Measurements from ENCODE around the gene ANKRD6.
A peak's percentile ranks its signal among the peaks of the same experiment; 100 is the strongest.
"Not testable (repeated sequence)": the region's sequence is repeated elsewhere in the genome, so short reads cannot be mapped to it uniquely, and the experiment has no call there.

ANKRD6 gene

DNA sequence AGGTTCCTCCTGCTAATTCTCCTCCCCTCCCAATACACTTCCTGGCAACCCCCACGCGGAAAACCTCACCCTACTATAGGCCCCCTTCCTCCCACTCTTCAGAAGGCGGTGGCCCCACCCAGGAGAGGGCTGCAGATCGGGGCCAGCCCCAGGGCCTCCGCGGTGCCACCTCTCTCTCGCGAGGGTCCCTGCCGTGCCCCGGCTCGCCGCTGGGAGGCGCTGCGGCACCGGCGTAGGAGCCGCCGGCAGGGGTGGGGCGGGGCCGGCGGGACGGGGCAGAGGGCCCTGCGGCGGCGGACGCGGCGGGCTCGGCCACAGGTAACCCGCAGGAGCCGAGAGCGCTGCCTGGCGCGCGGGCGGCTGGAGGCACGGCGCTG is at the start of gene ANKRD6:
ANKRD6 (plus strand) TSS at position 278 of the 377 bp plus-strand sequence. CDS start 133,825 bp downstream, outside the sequence.
- DNase-seq = peak; percentile 86

DNA sequence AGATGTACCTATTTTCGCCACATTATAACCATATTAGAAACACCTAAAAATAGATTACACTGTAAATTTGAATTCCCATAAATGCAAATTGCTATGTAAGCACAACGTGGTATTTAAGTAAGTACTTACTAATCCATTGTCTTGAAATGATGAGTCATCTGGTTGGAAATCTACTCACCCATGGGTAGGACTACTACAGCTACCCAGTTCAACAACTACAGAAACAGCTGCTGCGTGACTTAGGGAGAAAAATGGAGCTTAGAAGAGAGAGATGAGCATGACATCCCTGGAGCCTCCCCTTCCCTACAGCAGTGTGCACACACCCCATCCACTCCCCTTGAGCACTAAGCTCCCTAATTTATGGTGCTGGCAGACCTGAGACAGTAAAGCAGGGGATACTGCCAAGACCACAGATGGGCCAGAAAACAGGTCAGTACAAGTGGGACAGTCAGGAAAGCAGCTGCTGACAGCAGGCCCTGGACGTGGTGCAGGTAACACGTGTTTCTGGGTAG is 47.7 kb upstream of the ANKRD6 start:
- DNase-seq = no peak

DNA sequence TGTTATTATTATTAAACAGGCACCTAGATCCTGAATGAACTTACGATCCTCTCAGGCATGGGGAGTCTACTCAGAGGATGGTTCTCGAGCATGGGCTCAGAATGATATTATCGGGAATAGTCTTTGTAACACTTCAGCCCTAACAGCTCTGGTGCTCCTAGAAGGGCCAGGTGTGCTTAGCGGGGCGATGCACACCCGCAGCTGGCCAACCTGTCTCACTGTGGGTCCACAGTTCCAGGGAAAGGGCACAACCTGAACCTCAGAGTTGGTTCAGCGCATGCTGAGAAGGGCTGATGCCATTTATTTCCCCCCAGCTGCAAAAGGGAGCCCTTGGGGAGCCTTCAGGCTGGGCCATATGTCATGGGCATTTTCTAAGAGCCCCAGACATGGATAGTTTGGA is 47.1 kb upstream of the ANKRD6 start:
- no peak for DNase-seq

DNA sequence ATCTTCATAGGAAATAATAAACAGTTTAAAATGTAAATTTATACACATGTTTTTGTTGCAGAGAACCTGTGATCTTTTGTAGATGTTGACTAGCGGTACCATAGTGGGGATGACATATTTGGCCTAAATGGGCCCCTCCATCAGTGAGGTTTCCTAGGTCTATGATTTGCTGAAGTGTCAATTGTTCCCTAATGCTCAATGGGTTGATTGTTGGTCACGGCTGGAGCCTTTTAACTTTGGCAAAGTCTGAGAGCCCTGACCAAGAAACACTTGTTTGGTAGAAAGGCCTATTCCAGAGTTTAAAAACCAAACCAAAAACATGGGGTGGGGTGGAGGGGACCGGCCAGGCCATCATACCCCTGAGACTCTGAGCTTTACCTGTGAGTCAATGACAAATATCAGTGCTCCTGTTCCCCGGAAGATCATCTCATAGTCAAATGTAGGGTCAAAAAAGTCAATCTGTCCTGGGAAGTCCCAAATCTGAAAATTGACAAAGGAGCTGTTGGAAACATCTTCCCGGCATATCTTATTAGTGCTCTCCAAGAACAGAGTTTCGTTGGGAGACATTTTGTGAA is 45.9 kb upstream of the ANKRD6 start:
- DNase-seq = no peak

DNA sequence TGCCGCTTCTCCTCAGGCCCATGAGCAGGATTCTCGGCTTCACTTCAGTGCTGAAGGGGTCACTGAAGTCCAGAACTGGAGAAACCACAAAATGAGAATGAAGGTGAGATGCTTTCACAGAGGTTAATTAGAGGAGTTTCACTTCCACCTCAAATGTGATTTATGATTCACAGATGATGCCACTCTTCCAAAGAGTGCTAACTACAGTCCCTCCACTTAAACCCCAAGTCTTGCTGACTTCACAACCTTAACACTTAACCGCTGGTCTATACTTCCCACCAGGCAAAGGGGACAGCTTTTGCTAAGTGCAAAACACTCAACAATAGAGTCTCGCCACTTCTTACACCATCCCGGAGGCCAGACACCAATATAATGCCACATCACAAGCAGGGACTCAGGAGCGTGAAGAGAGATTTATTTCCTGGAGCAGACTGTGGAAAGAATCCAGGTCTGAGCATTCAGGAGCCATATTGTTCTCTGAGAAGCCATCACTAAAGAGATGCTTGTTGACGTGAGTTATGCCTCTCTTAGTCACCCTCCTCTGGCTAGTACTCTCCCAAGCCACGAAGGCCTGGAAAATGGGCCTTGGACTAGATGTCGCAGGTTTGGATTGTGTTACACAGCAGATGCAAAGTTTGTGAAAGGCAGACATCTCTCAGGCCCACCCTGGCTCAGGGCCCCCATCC is 45.3 kb upstream of the ANKRD6 start:
- no peak for DNase-seq

DNA sequence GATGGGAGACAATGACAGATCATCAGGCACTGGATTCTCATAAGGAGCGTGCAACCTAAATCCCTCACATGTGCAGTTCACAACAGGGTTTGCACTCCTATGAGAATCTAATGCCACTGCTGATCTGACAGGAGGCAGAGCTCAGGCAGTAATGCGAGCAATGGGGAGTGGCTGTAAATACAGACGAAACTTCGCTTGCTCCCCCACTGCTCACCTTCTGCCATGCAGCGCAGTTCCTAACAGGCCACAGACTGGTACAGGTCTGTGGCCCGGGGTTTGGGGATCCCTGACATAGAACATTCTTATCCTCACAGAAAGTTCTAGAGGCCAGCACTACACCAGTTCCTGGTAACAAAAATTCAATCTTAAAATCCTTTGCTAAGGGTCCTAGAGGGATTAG is 44.1 kb upstream of the ANKRD6 start:
- DNase-seq = no peak

DNA sequence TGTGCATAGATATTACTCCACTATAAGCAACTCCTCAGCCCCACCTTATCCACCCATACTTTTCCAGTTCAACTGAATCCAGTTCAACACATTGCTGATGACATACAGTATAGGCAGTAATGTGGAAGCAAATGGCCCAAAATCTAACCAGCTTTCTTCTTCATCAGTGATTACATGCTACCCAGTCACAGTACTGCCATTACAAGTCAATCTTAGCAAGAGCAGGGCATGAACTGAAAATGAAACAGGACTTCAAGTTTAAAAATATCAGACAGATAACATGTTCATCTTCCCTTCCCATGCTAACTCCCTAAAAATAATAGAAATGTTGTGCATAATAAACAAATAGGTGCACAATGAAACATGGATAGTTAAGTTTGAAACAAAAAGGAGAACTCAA is 40.1 kb upstream of the ANKRD6 start:
- no peak for DNase-seq

DNA sequence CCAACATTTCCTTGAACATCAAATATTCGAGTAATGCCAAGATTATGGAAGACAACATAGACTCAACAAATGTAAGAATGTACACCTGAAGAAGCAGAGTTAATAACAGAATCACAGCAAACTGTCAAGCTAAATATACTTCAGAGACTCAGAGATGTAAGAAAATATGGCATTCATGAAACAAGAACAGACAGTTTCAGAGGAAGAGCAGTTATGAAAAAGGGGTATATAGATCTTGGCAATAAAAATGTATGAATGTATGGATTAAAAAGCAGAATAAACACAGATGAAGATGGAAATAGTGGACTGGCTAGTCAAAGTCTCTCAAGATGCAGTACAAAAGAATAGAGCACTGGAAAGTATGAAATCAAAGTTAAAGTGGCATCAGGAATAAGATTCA is 39.3 kb upstream of the ANKRD6 start:
- DNase-seq = no peak

DNA sequence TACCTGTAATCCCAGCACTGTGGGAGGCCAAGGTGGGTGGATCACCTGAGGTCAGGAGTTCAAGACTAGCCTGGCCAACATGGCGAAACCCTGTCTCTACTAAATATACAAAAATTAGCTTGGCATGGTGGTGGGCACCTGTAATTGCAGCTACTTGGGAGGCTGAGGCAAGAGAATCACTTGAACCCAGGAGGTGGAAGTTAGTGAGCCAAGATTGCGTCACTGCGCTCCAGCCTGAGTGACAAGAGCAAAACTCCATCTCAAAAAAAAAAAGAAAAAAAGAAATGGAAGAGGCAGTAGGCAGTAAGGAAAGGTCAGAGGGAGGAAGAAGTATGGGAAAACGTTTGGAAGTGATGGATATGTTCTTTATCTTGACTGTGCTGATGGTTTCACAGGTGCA is 35.1 kb upstream of the ANKRD6 start:
- DNase-seq = not testable (repeated sequence)

DNA sequence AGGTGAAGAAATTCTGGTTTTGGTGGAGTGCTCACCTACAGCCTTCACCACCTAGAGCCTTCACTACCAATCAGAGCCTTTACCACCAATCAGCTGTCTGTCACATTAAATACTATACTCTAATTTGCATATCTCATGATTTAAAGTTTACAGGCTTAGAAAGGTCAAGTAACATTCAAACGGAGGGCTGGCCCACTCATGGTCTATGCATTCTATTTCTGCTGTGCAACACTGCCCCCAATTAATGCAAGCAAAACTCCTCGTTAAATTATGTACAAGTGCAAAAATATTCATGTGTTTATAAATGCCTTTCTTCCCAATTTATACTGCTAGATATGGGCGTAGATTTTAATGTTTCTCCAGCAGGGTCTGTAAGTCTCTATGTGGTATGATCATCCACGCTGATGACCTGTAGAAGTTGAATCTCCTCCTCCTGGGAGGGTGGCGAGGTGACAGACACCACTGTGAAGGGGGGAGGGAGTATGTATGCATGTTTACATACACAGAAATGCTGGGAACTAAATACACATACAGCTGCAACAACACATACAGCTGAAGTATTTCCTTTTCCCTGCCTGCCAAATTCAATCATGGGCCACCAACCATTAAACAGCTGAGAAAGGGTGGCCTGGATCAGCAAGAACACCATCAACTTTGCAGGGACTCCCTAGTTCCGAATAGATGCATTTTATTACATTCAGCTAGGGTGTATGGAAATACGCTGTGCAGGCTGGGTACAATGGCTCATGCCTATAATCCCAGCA is 34.0 kb upstream of the ANKRD6 start:
- no peak for DNase-seq

DNA sequence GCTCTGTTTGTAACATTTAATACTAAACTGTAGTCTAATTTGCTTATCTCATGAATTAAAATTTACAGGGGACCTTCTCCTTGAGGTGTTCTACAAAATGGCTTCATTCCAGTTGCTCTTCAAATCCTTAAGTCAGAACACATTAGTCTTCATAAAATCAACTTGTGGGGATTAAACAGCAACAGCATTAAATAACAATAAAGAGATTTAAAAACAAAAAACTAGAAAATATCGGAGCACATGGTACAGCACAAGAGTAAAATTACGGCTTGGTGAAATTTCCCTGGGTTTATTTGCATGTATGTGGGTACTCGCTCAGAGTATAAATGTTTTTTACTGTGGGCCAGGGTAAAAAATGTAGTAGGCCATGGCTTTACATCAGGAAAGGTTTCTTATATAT is 32.9 kb upstream of the ANKRD6 start:
- no peak for DNase-seq

DNA sequence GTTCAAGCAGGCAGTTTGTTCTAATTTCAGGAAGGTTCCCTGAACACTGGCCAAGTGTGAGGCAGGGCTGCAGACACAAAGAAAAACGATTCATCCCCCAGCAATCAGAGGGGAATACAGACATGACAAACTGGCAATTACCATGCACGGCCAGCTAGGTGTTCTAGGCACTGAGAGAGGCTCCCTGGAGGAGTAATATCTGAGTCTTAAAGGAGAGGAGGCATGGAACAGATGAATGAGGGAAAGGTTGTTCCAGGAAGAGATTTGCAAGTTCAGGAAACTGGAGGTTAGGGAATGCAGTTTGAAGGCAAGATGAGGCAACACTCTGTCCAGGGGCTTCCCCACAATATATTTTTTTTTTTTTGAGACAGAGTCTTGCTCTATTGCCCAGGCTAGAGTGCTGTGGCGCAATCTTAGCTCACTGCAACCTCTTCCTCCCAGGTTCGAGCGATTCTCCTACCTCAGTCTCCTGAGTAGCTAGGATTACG is 32.0 kb upstream of the ANKRD6 start:
- no peak for DNase-seq

DNA sequence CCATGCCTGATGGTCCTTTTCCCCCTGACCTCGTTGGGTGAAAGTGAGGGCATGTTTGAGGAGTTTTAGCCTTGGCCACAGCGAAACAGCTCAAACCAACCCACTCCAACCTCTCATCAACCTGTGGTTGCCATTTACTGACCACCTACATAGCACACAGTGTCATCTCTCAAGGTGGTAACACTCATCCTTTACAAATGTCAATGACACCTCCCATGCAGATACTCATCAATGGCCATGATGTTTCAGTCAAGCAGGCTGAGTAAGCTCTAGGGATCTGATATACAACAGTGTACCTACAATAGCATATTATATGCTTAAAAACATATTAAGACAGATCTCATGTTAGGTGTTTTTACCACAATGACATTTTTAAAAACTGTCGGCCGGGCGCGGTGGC is 30.2 kb upstream of the ANKRD6 start:
- DNase-seq = no peak

DNA sequence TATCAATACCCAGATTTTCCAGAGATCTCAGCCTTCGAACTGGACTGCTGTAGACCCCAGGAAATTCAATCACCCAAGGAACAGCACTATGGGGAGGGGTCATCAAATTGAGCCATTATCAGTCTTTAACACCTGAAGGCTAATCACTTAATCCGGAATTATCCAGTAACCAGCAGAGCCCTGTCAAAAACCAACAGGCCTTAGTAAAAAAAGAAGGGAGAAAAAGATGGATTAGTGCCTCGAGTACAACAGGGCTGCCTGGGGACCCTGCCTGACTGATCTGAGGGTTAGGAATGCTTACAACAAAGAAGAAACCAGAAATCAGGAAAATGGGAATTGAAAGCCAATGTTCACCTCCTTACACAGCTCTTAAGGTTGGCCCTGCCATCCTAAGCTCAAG is 28.4 kb upstream of the ANKRD6 start:
- DNase-seq = no peak

DNA sequence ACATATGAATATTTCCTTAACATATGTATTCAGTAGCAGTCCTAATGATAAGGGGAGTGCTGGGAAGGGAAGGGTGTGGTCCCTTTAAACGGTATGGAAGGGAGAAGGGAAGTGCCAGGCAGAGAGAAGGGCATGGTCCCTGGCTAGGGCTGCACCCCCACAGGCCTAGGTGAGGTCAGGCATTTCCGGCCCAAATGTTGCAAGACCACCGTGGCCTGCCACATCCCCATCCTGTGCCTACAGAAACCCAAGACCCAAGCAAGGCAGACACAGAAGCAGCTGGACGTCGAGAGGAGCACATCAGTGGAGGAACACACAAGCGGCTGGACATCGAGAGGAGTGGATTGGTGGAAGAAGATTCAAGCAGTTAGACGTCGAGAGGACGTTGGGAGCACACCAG is 26.8 kb upstream of the ANKRD6 start:
- DNase-seq = no peak

DNA sequence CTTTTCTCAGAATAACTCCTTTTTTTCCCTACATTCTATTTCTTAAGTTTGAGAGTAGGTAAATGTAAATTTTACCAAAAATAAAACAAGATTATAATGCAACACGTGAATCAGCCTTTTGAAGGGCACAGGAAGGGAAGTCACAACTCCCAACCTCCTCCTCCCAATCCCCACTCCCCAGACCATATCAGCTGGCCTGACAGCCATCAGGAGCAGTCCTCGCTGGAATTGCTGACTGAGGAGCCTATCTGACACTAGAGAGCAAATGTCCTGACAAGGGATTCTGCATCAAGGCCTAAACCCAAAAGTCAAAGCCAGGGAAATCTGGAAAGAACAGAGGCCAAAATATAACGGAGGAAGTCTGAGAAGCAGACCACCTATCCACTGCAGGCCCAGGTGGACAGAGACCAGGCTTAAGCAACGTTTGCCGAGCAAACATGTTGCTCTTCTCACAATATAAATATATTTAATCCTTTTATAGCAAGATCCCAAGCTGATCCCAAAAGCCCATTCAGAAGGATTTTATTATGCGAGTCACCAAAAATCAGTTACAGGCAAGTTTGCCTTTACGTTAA is 23.4 kb upstream of the ANKRD6 start:
- no peak for DNase-seq

DNA sequence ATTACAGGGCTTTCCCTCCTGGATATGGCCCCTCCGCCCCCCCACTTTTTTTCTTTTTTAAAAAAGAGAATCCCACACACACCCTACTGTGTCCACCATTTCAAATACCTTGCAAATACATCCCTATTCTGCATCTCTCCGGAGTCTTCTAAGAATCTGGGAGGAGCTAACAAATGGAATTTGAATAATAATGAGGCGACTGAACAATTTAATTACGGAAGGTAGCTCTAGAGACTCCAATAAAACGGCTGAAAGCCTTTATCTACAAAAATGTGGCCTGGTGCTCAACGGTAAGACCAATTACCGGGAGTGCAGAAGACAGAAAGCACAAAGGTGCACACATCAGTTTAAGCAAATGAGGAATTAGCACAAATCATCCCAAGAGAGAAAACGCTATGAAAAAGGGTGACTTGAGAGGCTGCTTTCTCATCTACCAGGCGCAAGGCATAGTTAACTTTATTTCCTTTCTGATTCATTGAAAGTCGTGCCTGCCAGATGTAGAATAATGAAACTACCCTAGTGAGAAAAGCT is 22.7 kb upstream of the ANKRD6 start:
- peak; percentile 24 for DNase-seq

DNA sequence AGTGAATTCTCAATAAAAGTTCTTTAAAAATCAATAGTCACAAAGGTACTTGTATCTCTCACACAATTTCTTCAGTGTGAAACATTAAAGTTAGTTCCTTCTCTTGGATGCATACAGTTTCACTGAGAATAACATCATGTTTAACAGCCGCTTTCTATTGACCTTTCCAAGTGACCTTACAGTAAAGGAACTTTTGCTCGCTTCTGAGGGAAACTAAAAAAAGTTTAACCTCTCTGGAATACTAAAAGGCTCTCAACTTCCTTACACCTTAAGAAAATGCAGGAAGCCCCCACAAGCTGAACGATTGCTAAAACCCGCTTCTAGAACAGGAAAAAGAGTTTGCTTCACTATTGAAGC is 22.2 kb upstream of the ANKRD6 start:
- no peak for DNase-seq

DNA sequence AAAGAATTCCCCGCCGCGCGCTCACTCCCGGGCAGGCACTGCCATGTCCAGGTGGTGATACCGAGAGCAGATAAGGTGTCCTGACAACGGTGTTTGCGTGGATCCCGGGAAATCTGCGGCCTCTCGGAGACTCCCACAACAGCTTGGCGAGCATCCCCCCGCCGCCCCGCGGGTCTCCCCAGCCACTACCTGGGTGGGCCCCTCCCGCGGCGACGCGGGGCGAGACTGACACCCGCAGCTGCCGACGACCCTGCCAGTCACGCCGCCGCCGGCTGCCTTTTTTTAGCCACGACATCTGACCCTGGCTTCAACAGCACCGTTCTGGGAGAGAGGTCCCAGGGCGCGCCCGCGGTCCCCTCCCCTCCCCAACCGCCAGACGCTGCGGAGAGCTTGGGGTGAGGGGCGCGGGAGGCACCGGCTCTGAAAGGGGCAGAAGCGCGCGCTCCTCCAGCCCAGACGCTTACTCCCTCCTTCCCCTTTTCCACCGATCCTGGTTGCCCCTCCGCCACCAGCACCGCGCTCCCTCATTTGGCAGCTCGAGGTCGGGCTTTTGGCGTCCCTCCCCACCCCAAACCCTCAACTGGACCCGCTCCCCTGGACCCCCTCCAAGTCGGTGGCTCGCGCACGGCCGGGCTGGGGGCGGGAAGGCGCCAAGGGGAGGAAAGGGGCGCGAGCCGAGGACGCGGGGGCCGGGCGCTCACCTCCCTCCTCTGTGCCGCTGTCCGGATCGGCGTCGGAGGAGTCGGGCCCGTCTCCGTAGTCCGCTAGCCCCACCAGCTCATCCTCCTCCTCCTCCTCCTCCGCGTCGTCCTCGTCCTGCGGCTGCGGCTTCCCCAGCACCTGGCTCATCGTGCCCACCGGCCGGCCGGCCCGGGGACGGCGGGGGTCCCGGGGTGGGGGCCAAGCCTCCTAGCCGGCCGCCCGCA is 21.5 kb upstream of the ANKRD6 start:
- peak; percentile 82 for DNase-seq

DNA sequence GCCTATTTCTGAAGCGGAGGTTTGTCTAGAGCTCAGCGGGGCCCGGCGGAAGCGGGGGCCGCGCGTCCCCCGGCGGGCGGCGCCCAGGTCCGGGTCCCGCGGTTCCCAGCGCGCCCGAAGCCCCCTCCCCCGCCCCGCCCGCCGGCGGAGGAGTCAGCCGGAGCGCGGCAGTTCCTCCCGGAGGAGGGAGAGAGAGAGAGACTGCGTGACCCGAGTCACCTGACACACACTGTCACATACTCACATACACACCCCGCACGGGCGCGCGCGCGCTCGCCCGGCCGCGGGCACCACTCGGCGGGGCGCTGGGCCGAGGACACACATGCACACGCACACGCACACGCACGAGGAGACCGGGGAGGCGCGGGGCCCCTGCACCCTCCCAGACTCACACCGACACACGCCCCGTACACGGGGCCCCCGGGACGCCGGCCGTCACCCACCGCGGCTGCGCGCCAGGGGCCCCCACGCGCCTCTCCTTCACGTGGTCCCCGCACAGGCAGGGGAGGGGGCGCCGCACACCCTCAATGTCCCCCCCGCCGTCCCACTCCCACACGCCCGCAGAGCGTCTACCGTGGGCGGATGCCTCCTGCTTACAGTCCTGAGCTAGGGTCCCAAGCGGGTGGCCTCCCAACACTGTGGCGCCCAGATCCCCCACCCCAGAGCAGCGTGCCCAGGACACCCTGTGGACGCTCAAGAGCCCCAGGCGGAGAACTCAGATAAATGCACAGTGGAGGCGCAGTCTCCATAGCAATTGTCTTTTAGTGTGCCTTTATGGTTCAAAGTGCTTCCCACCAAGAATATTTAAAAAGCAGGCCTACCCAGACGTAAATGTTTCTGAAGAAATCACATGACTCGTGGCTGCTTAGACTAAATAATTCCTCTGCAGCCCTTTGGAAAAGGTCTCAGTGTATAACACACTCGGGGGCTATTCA is 20.6 kb upstream of the ANKRD6 start, which contains the start of gene RRAGD:
RRAGD (minus strand) TSS at position 203 of the 935 bp plus-strand sequence. CDS start 280 bp downstream, outside the sequence.
- peak; percentile 92 for DNase-seq

DNA sequence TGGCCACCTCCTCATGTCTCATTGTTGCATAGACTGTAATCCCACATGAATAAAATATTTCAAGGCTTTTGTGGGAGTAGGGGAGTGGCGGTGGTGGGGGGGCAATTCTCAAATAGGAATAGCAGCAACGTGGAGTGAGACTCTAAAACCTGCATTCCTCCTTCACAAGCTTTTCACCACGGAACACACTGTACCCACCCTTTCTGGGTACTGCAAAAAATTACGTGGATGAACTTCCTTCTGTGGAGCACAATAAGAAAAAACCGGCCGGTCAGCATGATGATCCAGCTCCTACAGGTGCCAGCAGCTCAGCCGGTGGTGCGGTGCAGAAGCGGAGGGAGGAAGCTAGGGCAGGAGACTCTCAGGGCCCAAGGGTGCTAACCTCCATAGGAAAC is 19.9 kb upstream of the ANKRD6 start:
- DNase-seq = no peak

Measured in retina (tissue), 1 donor.